NCI-H526 treated with DMSO at 0.1 percent for 48 hours (cell line): Measurements from ENCODE around the gene IRF2BP2.

ENCODE experiments used
- DNase-seq: peaks from one replicate; lab custom pipeline; 2025; lab: John Stamatoyannopoulos, UW

IRF2BP2 gene

DNA sequence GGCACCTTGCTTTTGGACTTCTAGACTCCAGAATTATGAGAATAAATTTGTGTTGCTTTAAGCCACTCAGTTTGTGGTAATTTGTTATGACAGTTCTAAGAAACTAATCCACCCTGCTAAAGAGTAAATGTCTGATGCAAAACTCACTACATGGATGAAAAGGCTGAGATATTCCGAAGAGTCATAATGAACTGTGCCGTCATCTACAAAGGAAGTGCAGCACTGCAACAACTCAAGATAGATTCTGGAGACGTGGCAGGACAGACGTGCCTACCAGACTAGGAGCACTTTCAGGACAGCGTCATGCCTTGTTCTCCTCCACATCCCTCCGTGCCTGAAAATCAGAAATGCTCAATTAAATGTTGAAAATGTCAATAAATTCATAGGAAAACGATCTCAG is 24.4 kb upstream of the IRF2BP2 start:
- DNase-seq: no peak

DNA sequence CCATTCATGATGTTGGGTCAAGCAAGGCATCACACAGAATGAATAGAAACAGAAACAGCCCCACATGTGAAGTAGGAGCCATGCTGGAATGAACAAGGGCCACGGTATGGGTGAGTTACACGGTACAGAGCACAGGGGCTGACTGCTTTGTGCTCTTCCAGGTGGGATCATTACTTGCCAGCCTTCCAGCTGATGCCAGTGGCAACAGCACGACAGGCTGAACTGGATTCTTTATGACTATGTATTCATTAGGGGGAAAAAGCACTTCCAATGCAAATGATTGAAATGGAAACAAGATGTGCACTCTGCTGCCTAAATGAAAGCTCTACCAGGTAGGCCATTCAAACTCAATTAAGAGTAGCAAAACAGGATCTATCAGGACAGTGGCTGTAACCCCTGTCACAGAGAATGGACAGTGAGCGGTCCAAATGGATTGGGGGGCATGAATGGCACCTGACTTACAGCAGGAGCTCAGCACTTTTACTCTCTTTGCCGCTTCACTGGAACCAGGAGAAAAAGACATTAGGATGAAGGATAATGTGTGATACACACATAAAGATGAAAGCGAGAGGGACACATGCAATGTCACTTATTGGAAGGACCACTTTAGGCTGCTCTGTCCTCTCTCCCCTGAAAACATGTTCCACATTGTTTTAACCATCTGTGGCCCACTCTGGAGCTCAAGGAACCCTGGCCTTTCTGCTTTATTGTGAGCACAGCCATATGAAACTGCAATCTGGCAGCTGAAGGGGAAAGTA is 23.4 kb upstream of the IRF2BP2 start:
- DNase-seq: peak; percentile 78

DNA sequence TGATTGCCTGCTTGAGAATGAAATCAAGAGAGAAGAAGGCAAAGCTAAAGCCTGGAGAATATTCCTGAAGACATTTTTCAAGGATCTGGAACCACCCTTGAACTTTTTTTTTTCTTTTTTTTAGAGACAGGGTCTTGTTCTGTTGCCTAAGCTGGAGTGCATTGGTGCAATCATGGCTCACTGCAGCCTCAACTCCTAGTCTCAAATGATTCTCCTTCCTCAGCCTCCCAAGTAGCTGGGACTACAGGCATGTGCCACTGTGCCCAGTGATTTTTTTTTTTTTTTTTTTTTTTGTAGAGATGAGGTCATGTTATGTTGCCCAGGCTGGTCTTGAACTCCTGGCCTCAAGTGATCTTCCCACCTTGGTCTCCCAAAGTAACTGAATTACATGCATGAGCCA is 22.2 kb upstream of the IRF2BP2 start:
- no peak for DNase-seq

- DNase-seq: no peak
These were observed 21.7 kb upstream of the IRF2BP2 start for GRCh38 chr1:234631721-234632125.

DNA sequence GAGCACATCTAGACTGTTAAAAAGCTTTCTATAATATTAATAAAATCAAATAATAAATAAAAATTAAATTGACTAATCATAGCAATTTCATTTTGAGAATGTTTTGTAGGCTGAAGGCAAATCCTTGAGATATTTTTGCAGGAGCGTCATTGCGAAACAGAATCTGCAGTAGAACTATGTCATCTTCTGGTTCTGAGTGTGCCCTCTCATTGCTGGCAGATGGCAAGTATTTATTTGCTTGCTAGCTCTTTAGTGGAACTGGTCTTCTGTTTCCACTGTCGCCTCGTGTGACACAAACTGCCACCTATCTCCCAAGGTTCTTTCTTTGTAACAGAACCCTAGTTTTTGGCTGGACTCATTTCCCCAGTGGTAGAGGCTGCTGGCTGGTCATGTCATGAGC is 19.0 kb upstream of the IRF2BP2 start:
- DNase-seq: no peak

DNA sequence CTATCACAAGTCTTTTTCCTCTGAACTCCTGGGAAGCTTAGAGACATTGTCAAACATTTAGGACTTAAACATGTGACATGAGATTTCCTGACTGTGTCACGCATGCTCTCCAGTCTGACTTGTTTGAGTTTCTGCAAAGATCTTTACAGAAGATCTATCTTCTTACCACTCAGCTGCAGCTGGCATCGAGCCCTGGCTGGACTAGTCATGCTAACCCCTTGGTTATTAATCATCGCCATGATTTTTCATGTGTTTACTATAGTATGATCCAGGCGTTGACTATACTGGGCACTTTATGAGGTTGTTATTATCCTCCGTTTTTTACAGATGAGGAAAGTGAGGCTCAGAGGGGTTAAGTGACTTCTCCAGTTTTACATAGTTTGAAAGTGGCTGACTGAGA is 18.1 kb upstream of the IRF2BP2 start:
- no peak for DNase-seq

GRCh38 chr1:234627009-234627950 is 17.3 kb upstream of the IRF2BP2 start:
- DNase-seq: no peak

DNA sequence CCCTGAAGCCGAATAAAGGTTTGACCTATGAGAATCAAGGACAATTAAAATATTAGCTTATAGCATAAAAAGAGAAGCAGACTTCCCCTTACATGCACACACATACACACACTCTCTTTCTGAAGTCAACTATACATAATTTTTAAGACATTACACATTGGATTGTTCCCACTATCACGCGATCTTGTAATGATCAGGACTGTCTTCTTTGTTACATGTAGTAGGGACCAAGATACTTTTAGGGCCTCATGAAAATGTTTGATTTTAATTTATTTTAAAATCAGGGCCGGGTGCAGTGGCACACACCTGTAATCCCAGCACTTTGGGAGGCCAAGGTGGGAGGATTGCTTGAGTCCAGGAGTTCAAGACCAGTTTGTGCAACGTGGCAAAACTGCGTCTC is 16.4 kb upstream of the IRF2BP2 start:
- DNase-seq: no peak

DNA sequence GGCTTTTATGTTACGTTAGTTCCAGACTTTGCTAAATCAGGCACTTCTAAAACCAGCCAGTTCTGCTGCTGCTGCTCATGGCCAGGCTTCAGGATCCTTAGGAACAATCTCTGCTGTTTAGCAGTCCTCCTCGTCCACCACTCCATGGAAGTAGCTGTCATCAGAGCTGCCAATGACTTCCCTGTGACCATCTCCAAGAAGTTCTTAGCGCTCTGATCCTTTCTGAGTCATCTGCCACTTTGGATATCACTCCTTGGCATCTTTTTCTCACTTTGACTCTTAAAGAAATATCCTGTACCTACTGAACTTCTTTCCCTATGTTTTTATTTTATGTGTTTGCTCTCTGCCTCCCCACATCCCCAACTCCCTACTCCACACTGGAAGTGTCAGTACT is 14.7 kb upstream of the IRF2BP2 start:
- no peak for DNase-seq

- no peak for DNase-seq
These were observed 11.8 kb upstream of the IRF2BP2 start for GRCh38 chr1:234621657-234622335.

GRCh38 chr1:234621127-234621468 is 11.1 kb upstream of the IRF2BP2 start:
- DNase-seq: no peak

DNA sequence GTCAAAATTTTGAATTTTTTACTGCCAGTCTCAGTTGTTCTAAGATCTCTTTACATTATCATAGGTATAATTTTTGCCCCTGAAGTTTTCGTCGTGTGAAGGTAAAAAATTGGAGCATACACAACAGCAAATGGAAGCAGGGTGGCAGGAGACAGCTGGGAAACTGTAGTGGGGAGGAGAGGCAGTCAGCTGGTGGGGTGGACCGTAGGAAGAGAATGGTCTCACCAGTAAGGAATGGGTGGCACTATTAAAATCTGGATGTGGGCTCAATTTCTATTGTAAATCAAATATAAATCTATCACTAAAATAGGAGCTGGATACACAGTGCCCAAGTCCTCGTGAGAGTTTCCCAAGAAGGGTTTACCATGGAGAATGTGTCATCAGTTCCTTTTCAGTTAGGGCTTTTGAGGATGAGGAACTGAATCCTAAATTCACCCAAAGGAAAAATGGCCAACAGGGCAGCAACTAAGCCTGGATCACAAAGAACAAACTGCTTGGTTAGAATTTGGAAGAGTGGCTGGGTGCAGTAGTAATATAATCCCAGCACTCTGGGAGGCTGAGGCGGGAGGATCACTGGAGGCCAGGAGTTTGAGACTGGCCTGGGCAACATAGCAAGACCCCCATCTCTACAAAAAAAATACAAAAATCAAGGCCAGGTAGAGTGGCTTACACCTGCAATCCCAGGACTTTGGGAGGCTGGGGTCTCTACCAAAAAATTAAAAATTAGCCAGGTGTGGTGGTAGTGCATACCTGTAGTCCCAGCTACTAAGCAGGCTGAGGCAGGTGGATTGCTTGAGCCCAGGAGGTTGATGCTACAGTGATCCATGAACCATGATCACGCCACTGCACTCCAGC is 10.5 kb upstream of the IRF2BP2 start:
- no peak for DNase-seq

DNA sequence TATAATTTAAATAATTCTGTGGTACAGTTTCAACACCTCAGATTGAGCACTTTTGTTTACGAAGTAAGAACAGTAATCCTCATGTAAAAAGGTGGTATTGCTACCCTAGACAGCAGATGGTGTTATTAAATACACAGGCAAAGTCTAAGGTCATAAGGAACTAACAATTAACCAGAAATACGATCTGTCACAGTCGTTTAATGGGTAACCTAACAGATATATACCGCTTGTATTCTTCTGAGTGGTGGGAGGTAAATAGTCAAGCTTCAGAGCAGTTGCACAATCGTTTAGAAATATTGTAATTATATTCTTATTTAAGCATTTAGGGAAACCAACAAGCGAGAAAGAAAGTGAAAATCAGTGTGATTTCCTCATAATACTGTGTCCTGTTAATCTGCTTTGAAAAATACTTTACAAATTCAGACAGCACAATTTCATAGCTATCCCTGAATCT is 9.8 kb upstream of the IRF2BP2 start:
- DNase-seq: peak; percentile 25

- no peak for DNase-seq
These were observed 9.1 kb upstream of the IRF2BP2 start for GRCh38 chr1:234619071-234619480.

DNA sequence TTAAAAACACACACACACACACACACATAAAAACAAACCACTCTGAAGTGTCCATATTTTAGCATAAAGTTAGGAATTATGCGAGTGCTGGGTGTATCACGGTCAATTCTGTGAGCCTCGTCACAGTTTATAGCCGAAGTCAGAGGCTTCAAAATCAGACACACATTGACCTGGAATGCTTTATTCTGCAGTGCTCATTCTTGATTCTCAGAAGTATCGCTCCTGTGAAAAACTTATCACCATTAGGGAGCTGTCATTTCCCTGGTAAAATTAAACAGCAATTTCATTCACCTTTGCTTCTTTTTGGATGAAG is 8.7 kb upstream of the IRF2BP2 start:
- no peak for DNase-seq

DNA sequence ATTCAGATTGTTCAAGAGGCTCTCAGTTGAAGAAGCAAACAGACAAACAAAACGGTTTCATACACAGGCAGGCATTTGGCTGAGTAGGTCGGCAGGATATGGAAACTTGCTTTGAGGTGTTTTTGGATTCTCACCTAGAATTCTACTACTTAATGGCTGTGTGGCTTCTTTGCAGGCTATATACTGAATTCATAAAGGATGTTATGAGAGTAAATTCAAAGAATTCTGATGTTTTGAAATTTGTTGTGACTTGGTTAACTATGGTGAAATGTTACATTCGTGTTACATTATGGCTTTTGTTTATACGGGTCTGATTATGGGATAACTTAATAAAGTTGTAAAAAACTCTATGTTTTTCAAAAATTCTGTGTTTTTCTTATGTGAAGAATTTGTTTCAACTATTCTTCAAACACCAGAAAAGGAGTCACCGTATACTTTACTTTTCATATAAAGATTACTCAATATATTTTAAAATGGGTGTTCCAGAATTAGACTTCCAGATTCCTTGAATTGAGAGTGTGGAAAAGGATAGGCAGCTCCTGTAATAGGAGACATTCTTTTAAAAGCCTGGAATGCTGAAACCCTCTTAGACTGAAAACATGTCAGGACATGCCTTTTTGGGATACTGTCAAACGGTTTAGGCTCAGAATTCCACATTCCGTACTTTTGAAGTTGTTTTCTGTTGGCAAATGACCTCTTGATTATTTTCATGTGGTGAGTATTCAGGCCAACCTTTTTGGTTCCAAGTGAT is 8.2 kb upstream of the IRF2BP2 start:
- no peak for DNase-seq

DNA sequence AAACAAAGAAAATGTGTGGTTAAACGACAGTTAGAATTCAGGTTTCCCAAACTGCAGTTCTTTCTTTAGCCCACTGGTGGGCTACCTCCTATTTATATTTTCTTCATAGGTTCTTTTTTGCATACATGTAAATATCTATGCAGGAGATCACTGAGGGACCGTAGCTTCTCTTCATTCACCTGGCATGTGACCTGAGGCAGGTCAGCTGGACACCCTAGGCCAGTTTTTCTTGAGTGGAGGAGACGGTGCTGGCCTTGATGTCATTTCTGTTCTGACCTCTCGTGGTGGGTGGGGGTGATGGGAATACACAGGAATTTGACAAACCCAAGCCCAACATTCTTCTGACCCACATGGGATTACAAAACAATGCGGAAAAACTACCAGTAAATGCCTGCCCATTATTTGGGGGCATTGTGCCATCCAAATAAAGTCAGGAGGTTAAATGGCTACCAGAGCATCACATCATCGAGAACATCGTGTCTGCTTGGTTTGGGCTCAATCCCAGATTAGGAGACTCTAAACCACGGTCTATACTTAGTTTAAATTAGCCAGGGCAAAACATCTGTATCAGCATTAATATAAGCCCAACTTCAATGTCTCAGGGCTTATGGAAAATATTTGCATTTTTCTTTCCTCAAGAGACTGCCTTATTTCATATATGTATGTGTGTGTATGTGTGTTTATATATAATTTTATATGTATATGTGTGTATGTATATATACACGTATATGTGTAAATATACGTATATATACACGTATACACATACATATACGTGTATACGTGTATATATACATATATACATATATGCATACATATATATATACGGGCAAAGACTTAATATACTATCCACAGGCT is 7.4 kb upstream of the IRF2BP2 start:
- peak; percentile 9 for DNase-seq

- DNase-seq: no peak
These were observed 6.7 kb upstream of the IRF2BP2 start for GRCh38 chr1:234616644-234617043.

GRCh38 chr1:234614081-234614489 is 4.1 kb upstream of the IRF2BP2 start:
- no peak for DNase-seq
